CD4-positive, alpha-beta T cell treated with Interleukin-15 for 1 hour (primary cell): ENCODE data around the gene MGST3.
"Not testable (repeated sequence)": the region's sequence is repeated elsewhere in the genome, so short reads cannot be mapped to it uniquely, and the experiment has no call there.

Source experiments
- DNase-seq: peaks from one replicate; pipeline ENCODE4 v3.0.0-alpha.2; 2020

The MGST3 gene

DNA sequence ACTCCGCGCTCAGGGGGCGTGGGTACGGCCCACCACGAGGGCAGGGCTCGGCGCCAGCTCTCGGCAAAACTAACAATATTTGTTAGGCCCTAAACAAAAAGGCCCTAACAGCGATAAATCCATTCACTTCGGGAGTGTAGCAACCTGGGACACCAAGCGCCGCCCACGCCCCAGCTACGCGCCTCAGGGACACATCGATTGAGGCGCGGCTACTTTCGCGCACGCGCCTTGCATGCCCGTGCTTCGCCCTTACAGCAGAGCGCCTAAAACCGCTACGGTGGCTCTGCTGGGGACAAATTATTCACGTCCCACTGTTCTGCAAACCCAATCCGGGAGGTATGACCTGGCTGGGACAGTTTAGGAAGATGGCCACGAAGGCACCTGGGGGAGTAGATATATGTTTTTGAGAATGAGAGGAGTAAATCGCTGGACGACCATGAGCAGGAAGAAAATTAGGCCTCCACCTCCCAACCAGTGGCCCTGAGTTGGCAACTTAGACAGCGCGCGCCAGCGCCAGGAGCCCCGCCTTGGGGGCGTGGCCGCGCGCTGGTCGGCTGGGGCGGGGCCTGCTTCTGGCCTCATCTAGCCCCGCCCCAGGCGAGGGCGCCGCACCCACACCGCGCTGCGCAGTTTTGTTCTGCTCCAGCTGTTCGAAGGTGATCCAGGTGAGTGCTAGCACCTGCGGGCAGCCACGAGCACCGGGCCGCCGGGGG is at the start of gene MGST3:
Gene MGST3 (plus strand): TSS at position 606 of the 713 bp plus-strand sequence. CDS start 18,614 bp downstream, outside the sequence.
- peak; percentile 96 for DNase-seq

DNA sequence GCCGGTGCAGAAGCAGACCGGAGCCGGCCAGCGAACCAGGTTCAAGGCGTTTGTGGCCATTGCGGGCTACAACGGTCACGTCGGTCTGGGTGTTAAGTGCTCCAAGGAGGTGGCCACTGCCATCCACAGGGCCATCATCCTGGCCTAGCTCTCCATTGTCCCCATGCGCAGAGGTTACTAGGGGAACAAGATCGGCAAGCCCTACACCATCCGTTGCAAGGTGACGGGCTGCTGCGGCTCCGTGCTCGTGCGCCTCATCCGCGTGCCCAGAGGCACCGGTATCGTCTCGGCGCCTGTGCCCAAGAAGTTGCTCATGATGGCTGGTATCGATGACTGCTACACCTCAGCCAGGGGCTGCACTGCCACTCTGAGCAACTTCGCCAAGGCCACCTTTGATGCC is 49.1 kb upstream of the MGST3 start:
- DNase-seq: no peak

DNA sequence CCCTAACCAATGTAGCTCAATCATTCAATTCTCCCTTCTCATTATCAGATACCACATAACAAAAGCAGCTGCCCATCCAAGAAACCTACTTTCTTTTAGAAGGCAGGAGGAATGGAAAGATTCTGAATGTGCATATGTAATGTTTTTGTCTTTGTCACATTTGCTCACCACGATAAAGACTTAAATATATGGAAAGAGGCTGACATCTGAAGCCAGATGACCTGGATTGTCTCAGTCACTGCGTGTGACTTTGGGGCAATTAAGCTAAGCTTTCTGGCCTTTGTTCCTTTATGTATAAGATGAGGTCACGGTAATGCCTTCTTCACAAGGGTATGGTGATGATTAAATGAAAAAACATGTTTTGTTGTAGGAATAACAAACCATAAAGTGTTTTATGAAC is 44.6 kb upstream of the MGST3 start:
- DNase-seq: no peak

DNA sequence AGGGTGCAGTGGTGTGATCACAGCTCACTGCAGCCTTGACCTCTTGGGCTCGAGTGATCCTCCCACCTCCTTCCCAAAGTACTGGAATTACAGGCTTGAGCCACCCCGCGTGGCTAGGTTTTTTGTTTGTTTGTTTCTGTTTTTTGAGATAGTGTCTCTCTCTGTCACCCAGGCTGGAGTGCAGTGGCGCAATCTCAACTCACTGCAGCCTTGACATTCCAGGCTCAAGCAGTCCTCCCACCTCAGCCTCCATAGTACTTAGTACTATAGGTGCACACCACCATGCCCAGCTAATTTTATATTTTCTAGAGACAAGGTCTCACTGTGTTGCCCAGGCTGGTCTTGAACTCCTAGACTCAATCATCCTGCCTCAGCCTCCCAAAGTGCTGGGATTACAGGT is 39.6 kb upstream of the MGST3 start:
- not testable (repeated sequence) for DNase-seq

DNA sequence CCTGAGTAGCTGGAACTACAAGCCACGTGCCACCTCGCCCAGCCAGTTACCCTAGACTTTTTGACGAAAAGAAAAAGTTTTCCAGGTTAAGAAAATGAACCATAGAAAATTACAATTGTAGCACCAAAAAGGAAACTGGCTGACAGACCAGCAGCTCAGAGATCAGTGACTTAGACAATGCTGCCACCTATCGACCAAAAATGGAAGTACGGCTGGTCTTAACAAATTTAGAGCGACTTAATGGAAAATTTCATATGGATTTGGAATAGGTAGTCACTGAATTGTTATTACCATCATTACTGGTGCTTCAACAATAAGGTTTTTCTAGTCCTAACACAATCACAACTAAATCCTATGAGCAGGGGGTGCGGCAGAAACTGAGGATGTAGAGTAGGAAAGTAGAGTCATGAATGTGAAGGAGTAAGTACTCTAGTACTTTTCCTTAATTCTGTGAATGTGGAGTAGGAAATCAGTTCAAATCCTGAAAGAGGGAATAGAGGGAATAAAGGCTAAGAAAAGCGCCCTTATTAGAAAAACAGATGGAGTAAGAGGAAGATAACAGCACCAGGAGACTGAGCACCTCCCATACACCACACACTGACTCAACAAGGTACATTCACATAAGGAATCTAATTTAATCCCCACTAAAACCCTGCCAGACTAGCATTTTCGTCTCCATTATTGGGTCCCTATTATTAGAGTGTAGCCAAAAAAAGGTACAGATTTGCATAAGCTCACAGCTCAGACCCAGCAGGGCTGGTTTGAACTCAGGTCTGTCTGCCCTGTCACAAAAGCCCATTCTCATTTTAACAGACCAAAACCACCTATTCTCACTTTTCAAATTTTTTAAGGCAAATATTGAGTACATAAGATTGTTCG is 37.9 kb upstream of the MGST3 start:
- peak; percentile 60 for DNase-seq

DNA sequence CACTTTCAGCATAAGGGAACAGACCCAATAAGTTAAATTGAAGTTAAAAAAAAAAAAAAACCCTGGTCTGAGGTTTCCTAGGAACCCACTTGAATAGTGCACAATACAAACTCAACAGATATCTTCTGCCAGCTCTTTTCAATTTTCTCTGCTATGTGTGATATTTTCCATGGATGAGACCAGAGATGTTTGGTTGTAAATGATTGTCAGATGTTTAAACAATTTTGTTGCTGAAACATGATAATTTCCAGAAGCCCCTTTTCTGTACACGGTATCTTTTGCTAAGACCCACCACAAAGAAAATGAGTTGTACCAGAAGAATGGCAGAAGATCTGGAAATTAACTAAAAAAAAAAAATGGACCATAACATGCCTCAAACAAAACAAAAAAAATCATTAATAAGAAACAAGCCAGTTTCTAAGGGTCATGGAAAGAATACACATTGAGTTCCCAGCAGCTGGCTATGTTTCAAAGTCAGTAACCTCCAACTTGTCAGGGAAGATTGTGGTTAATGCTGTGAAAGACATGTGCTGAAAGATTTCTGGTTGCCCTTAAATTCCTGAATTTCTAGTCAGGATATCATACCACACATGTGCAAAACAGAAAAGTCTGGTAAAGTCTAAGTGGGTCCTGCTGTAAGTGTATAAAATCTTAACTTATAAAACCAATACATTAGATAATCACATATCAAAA is 35.6 kb upstream of the MGST3 start:
- no peak for DNase-seq

DNA sequence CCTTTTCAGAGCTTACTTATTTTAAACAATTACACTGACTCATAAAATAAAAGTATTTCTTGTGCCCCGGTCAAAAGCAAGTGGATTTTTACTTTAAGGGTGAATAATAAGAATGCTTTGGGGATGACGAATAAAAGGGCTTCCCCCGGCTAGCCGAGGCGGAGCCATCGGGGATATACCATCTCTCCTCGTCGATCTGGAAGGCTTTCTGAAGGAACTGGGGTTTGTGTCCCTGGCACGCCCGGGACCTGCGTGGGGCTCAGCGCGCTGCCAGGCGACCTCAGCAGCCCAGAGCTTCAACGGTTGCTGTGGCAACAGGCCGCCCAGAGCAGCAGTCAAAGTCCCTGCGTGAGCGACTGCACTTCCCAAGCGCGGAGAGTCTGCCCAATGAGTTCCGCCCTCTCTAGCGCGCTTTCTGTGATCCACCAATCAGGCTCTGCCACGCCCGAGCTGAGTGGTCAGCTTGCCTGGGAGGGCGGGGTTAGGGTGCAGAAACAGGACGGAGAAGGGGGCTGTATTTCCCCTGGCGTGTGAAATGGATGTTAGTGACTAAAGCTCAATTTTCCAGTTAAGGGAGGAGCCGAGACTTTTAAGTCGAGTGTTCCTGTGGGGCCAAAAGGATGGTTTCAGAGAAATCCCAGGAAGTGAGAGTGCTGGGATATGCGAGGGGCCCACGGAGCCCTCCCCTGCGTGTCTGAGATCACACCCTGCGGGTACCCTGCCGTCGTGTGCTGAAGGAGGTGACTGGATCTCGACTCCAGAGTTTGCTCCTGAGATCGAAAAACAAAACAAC is 33.0 kb upstream of the MGST3 start:
- peak; percentile 96 for DNase-seq

DNA sequence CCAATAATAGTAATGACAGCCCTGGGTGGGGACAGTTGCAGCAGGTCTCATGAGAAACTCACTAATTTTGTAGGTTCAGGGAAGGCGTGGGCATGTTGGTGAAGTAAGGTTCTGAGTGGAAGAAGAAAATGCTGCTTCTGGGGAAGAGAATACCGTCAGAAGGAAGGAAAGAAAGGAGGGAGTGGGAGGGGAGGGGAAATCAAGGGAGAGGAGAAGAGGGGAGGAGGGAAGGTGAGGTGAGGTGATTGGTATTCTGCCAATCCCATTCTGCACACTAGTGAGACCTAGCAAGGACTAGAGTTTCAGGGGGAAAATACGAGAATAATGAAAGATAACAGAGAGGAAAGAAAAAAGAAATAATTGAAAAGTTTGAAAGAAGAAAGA is 32.4 kb upstream of the MGST3 start:
- DNase-seq: no peak

DNA sequence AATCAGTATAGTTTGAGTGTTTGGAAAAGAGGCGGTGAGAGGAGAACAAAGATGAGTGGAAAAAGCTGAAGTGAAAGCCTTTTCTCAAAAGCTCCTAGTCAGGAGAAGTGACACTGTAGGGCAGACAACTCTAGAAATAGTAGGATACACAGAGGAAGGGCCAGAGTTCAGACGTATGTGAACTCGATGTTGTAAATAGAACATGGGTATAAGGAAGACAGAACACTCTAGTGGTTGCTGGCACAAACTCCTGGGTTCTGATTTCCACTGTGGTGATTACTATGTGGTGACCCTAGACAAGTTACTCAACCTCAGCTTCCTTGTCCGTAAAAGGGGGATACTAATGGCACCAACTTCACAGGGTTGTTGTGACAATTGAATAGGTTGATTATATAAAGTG is 30.2 kb upstream of the MGST3 start:
- no peak for DNase-seq

DNA sequence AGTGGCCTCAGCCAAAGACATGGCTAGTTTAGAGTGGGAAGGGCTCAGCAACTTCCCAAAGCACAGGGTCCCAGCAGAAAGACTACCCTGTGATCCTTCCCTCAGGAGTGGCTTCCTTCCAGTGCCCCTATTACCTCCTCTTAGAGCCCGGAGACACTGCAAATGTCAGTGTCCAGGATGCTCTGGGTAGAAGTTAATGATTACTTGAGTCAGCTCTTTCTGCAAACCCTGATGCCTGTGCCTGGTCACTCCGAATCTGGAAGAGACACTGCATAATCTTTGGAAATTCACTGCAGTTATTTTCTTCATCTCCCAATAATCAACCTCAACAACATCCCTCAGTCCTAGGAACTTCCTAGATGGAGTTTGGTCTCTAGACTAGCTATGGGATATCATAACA is 27.2 kb upstream of the MGST3 start:
- no peak for DNase-seq

DNA sequence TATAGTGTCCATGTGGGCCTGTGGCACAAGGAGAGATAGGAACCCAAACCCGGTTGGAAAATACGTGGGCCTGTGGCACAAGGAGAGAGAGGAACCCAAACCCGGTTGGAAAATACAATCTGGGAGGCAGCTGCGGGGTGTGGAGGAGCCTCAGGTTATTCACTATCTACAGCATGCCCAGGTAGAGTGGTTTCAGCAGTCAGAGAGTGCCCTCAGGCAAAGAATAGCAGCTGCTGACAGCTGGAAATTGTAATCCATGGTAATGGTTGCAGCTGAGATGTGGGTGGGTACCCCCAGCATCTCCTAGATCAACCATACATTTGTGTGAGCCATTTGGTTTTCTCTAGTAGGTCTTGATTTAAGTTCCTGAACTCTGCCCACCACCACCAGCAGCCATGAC is 25.8 kb upstream of the MGST3 start:
- no peak for DNase-seq

DNA sequence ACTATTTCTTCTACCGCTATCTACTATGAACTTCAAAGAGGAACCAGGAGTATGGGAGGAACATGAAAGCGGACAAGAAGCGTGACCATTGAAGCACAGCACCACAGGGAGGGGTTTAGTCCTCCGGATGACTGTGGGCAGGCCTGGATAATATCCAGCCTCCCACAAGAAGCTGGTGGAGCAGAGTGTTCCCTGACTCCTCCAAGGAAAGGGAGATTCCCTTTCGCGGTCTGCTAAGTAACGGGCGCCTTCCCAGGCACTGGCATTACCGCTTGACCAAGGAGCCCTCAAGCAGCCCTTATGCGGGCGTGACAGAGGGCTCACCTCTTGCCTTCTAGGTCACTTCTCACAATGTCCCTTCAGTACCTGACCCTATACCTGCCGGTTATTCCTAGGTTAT is 24.4 kb upstream of the MGST3 start:
- DNase-seq: not testable (repeated sequence)

DNA sequence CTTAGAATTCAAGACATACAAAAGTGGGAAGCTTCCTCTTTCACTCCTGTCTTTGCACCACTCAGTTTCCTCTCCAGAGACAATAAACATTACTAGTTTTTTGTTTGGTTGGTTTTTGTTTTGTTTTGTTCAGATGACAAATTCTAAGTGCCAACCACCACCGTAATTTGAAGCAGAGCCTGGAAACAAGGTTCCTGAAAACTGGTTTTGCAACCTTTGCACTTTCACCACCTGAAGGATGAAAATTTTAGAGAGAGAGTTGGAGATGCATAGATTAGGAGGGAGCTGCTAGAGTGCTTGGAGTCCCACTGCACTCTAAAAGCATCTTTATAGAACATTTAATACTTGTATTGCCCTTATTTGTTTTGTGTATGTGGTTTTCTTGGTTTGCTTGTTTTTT is 20.2 kb upstream of the MGST3 start:
- no peak for DNase-seq

DNA sequence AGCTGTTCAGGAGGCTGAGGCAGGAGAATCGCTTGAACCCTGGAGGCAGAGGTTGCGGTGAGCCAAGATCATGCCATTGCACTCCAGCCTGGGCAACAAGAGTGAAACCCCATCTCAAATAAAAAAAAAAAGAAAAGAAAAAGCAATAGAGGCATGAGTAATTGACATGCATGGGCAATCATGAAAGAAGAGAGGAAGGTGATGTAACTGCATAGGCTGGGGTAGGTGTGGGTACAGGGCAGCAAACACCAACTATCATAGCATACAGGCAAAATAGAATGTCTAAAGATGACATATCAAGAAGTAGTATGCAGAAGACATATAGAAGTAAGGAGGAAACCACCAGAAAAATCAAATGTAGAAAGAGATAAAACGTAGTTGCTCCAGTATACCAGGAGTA is 19.0 kb upstream of the MGST3 start:
- DNase-seq: no peak

DNA sequence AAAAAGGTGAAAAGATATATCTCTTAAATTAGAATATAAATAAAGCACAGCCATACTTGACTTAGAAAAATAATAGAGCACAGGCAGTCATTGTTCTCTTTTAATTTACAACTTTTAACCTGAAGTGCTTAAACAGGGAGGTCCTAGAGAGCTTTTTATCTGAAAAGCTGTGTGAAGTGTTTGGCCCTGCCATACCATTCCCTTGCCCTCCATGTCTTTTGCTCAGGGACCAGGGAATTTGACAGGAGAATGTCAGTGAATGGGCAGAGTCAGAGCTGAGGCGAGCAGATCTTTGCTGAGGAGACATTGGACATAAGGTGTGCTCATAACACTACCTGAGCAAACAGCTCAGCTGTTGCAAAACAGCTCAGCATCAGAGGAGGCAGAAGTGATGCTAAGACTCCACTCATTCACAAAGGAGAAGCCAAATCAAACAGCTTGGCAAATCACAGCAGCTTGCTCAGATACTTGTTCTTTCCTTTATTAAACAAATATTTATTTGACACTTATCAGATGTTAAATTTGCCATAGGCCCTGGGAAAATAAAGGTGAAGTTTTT is 14.9 kb upstream of the MGST3 start:
- DNase-seq: no peak

DNA sequence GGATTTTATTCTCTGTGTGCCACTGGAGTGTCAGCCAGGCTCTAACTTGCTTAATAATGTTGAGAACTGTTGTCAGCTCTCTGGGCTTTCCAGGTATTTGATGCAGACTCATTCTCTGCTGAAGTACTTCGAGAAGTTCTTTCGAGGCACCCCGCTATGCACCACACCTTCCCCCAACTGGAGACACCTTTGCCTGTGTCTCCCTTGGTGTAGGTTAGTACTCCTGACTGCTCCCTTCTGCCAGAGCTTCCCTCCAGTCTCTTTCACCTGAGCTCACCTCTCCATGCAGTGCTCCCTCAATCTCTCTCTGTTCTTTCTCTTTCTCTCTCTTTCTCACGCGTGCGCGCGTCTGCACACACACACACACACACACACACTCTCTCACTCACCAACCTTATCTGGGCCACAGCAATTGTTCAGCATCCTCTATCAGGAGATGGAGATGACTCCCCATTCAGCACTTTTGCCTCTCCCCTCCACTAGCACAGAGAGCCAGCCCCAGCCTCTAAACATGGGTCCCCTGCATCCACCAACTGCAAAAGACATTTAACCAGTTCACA is 14.0 kb upstream of the MGST3 start:
- DNase-seq: no peak

DNA sequence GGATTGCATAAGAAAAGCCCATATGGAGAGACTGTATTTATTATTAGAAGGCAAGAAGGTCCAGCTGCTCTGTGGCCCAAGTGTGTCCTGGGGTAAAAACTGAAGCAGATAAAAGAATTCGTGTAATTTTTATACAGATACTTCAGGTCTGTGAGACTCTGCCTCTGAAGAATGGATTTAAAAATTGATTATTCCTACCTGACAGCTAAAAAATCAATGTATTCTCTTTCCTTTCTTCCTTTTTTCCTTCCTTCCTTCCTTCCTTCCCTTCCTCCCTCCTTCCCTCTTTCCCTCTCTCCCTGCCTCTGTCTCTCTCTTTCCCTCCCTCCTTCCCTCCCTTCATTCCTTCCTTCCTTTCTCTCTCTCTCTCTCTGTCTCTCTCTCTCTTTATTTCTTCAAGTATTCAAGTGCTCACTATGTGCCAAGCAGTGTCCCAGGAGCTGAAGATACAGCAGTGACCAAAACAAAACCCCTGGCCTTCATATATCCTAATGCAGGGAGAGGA is 11.3 kb upstream of the MGST3 start:
- DNase-seq: no peak

DNA sequence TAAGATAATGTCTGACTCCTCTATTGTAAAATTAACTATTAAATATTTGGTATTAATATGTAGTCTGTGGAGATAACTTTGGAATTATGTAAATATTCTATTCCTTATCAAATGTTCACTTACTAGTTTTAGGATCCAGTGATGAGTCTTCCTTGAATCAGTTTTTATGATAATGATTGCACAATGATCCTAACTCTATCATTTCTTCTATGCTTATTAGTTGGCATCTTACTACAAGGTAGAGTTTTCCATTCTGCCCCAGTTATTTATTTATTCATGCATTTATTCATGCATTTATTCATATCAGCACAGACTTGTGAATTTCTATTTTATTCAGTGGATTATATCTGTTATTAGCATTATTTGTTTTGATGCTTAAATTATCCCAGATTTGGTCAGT is 7.4 kb upstream of the MGST3 start:
- DNase-seq: no peak

DNA sequence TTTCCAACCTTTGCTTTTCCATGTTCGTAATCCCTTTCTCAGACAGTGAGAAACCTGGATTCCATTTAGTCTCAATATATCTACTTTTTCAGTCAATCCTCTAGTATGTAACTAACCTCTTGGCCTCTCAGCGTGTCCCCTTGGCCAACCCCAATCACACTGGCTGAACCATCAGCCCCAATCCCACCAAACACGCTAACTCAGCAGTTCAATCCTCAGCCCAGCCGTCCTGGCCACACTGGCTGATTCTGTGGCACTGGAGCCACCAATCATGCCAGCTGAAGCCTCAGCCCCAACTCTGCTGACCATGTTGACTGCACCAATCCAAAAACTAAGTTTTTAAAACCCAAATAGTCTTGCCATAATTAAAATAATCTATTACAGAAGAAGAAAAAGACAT is 6.6 kb upstream of the MGST3 start:
- DNase-seq: no peak

DNA sequence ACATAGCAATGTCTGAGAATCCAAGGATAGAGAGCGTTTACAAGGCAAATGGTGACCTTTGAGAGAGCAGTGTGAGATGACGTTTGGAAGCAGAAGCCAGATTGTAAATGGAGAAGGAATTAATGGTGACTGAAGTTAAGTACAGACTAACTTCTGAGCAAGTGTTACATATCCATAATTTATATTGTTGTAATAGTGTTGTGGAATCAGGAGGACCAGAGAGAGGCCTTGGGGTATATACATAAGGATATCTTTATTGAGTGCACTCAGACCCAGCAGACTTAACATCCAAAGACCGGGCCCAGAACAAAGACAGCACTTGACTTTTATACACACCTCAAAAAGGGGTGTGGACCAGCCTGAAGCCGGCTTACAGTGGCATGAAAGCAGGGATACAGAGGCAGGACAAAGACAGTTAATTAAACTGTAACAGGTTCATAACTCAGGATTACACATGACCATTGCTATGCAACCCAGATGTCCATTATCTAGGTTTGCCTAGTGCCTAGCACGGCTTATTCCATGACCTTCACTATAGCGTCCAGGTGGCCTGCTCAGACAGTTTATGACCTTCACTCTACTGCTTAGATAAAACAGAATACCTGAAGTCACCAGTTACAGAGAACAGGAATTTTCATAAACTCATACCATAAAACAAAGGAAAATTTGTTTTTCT is 2.7 kb upstream of the MGST3 start:
- no peak for DNase-seq

DNA sequence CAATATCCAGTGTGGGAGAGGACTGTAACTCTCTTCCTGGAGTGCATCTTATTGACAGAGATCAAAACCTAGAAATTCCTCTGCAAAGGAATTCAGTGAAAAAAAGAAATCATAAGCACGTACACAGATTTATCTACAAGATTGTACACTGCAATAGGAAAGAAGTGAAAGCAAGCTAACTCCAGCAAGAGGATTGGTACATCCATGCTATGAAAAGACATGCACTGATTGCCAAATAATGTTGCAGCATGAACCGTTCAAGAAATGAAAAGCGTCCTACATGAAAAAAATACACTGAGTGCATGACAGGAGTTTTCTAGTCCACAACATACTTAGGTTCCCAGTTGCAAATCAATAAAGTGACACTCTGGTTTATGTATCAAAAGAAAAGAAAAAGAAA is 1.9 kb upstream of the MGST3 start:
- no peak for DNase-seq
